Inflammatory macrophage treated with lipopolysaccharide for 4 hours (primary cell): ENCODE results near the gene MAML3.

ENCODE experiments used
- DNase-seq: peaks from one replicate; pipeline ENCODE4 v3.0.0-alpha.2; 2020

Gene MAML3

DNA sequence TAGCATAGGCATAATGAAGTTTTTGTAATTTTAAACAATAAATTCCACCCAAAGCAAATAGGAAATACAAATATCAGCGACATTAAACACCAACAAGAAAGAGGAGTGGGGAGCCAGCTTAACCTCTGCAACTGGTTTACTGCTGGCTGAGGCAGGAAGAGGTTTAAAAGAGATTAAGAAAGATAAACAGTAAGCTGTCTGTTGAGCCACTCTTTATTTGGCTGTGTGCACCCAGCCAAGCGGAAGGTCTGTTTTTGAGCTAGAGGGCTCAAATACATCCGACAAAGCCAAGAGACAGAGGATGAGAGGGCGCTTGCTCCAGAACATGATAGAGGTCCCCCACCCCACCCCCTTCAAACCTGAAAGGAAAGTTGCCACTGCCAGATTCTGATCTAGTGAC lies 297.0 kb downstream of the MAML3 start:
- no peak for DNase-seq

DNA sequence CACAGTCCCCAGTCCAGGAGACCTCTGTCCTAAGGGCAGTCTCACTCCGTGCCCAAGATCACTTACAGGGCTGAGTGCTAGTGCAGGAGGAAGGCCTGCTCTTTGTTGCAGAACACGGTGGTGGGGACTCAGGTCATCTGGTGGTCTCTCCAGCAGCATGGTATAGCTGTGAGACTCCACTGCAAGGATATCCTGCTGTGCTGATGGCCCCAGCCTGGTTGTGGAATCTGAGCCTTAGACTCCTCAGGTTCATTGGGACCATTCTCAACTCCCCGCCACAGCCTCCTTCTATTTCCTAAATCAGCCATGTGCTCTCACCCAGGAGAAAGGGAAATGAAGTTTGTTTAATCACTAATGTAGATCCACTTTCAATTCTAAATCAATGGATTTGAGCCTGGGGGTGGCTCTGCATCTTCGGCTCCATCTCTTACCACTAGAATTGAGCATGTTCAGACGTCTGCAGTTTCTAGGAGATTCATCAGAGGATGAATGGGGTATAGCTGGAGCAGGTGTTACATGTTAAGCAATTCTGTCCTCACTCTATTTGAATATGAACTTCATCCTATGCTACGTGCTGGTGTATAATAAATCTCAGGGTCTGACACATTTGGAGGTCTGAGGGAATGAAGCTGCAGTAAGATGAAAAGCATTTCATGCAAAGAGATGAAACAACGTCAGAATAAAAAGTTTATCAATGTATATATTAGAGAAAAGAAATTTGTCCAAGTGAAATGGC lies 299.1 kb downstream of the MAML3 start:
- no peak for DNase-seq

DNA sequence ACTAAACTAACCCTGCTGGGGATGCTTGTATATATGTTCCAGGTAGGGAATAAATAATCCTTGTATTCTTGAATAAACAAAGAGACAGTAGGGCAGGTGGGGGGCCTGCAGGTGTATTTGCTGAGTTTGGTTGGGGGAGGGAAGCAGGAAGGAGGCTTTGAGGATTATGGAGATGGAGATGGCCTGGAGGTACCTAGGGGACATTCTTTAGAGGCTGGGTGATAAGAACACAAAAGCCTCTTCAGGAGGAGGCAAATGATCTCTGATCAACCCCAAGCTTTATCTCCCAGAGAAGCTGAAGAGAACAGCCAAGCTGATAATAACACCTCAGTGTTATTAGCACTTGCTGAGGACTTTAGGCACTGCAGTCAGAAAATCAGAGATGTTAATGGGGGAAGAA lies 300.7 kb downstream of the MAML3 start:
- no peak for DNase-seq

DNA sequence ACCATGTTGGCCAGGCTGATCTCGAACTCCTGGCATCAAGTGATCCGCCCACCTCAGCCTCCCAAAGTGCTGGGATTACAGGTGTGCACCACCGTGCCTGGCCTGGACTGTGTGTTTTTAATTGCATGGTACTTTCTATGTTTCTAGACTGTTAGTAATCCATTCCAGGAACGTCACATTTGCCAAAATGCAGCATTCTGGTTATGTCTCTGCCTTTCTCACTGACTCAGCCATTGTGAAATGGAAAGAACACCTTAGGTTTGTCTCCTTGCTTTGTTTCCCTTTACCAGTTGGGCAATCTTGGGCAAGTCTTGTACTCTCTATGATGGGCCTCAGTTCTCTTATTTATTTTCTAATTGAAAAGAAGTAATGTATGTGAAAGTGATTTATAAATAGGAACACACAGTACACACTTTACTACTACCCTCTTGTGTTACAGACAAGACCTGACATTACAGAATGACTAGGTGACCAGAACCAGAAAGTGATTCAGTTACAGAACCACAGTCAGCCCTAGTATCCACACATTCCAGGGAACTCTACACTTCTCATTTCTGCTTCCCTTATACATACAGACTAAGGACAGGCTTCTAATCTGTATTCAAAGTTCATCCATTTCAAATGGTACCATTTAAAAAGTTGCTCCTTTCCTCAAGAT lies 301.2 kb downstream of the MAML3 start:
- DNase-seq = no peak

DNA sequence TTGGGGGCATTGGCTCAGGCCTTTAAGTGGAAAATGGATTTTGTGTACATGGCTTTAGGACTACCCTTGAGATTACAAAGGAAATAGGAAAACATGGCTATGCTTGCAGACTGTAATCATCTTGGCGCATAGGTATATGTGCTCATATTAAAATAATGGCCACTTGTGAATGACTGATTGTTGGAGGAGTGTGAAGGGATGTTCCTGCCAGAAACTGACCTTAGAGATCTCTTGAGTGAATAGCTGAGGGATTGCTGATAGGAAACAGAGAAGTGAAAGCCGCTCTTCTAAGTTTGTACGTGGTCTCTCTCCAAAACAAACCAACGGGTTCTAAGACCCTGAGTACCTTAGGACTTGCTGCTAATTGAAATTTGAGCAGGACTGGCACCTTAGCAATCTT lies 302.3 kb downstream of the MAML3 start:
- no peak for DNase-seq

DNA sequence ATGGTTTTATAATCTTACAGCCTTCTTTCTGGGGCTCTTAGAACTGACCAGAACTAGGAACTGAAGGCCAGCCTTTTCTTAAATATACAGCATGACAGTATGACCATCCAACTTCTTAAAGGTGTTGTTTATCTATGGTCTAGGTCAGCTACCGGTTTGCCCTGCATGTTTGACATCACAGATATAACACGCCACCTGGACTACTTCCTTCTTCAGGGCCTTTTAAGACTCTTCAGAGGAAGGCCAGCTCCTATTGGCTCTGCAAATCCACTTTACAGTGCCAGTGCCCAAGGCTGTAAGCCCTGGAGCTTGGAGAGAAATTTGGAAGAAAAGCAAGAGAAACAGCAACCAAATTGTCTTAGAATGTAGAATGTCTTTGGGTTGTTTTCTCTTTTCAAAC lies 302.9 kb downstream of the MAML3 start:
- no peak for DNase-seq

DNA sequence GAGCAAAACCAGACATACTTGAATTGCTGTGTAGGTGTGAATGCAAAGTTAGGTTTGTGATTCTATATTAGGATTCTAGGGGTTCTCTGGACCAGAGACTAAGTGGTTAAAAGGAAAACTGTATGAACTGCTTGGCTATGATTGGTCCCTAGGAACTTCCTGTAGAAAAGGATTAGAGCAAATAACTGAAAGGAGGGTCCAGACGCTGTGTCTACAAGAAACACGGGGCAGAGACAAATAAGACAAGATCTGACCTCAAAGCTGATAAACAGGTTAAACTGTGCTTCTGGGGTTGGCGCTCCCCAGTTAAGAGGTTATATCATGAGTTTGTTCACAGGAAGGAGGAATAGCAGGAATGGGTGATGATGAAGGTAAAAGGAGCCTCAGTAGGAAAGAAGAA lies 304.8 kb downstream of the MAML3 start:
- DNase-seq = no peak

DNA sequence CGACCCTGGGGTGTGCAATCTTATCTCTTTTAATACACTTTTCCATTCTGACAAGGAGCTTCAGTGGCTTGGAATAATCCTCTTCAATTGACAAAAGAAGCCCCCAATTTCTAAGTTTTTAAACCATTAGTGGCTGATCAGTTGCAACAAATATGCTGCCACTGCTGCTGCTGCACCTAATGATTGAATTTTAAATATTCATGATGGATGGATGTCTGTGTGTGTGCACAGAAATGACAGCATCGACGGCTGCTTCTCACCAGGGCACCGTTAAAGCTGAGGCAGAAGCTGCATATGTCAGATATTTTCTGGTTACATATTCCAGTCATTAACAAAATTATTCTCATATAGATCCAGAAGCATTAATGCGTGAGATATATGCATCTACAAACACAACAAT lies 306.0 kb downstream of the MAML3 start:
- no peak for DNase-seq

DNA sequence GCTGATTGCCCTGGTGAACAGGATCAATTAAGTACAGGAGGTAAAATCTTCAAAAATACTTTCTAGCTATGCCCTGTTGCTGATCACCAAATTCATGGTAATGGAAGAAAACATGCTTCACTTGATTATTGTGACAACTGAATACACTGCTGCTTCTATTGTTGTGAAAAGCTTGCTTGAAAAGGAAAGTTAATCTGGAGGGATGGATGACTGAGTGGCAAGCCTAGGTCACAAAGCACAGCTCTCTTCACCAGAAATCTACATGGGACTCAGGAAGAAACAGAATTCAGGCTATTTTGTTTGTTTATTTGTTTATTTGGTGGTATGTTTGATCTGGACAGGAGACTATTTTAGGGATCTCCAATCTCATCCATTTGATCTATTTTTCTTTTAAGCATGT lies 306.4 kb downstream of the MAML3 start:
- DNase-seq = no peak

DNA sequence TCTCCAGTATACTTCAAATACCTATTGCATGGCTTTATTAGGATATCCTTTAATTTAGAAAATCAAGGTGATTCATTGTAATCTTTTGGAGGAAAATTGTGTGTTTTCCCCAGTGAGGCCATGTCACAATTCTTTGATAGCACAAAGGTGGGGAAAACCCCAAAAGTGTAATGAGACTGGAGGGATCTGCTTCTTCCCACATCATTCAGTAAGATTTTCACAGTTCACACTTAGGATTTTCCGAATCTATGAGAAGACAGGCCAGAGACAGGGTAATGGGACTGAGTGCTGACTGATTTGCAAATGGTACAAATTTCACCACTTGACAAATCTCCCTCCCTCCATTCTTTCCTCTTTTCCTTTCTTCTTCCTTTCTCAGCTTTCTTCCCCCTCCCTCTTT lies 307.2 kb downstream of the MAML3 start:
- DNase-seq = peak; percentile 55

DNA sequence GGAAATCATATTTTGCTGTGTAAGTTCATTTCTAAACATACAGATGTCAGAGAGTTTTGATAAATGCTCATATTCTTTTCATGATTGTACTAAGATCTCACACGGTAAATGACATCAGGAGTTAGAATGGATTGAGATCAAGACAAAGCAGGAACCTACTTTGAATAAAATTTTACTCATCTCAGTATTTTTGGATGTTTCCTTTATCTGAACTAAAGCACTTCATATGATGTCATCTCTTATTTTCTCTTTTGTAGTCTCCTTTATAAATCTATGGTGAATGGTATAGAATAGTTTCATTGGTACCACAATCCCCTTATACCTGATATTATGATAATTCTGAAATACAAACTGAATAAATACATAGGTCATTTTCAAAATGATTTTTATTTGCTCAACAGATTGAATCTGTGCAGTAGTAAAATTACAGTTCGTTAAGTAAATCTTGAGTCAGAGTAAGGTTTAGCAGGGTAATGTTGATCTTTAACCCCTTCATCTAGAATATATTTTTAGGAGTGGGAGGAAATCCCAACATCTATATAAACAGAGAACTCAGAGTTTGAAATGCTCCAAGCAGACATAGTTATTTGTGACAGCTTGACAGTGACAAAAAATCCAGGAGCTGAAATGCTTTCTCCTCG lies 308.4 kb downstream of the MAML3 start:
- peak; percentile 62 for DNase-seq

DNA sequence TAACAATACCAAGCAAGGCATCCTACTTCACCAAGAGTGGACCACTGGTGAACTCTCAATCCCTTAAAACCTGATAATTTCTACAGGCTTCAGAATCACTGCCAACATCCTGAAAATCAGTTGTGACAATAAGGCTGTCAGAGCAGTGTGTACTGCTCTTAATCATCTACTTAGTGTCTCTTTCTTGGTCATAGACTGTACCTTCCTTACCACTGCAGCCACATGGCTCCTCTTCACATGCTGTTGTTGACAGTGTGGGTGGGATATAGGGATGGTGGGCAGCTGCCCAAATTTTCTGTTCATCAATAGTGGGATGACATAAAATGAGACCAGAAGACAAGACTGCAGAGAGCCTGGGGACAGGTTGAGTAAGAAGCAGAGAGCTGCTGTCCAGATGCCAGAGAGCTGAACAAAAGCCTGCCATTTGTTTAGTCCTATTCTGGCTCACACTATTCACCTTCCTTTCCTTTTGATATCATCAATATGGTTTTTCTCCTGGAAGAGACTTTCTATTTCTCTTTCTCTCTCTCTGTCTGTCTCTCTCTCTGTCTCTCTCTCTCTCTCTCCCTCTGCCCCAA lies 309.4 kb downstream of the MAML3 start:
- DNase-seq = no peak

DNA sequence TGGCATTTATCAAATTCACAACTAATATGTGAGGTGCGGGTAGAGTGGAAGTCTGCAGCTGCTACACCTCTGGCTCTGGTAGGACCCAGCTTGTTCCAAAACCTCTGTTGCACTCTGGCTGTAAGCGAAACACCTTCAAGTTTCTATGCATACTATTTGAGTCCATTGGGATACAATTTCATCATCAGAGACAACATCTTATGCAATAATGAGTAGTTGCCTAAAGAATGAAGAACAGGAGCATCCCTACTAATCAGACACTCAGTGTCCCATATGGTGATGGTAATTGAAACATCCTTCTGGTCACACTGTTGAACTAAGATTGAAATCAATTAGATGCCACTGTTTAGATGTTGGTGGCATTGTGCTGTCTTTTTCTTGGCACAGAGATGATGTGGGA lies 309.9 kb downstream of the MAML3 start:
- no peak for DNase-seq

DNA sequence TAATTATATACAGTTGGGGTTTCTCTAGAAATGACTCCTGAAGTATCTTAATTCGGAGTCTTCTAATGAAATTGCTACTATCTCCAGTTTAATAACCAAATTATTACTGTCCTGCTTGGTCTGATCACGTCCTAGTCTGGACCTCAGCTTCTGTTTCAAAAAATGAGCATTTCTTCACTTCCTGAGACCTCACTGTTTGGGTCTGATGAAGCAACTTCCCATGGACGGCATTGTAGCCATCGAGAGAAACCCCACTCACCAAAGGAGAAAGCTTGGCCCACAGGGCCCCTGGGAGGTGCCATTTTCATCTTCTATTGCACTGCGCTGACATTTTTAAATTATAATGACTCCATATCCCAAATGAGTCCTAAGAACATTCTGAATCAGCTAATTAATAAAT lies 310.3 kb downstream of the MAML3 start:
- peak; percentile 73 for DNase-seq

DNA sequence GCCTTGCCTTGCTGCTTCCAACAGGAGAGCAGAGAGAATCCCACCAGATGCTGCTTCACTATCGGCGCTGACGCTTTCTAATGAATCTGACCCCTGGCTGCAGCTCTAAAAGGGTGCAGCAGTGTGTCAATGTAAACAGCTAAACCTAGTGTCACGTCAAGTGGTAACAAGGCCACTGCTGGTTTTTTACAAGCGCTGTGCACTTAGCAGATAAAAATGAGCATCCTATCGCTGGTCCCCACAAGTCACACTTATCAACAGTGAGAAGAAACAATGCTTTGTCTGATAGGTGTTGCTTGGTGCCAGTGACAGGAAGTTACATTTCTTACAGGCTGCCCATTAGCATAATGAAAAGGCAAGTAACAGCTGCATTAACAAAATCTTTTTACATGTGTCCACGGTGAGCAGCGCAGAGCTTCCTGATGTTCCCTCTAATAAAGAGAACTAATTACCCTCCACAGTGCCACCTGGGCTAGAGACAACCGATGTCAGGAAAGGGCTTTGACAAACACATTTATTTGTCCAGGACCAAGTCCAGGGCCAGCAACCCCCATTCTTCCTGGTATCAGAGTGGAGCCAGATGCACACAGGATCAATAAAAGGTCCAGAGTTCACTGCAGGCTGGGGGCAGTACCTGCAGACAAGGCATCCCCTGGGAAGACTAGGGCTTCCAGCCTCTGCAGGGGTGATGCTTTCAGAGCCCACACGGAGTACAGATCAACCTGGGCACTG lies 312.4 kb downstream of the MAML3 start:
- DNase-seq = no peak

DNA sequence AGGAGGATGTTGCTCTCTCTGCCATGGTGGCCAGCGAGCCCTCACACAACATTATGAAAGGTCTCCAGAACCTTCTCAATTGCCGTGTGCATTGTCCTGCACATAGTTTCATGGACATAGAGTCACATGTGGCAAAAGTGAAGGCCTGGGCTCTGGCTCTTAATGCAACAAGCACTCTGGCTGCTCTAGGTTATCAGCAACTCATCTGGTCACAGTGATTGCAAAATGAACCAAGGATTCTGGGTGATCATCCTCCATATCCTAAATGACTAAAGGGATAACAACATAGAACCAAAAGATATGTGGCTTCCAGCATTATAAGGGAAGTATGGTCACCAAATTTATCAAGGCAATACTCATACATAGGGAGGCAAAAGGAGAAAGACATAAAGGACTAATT lies 313.2 kb downstream of the MAML3 start:
- no peak for DNase-seq

DNA sequence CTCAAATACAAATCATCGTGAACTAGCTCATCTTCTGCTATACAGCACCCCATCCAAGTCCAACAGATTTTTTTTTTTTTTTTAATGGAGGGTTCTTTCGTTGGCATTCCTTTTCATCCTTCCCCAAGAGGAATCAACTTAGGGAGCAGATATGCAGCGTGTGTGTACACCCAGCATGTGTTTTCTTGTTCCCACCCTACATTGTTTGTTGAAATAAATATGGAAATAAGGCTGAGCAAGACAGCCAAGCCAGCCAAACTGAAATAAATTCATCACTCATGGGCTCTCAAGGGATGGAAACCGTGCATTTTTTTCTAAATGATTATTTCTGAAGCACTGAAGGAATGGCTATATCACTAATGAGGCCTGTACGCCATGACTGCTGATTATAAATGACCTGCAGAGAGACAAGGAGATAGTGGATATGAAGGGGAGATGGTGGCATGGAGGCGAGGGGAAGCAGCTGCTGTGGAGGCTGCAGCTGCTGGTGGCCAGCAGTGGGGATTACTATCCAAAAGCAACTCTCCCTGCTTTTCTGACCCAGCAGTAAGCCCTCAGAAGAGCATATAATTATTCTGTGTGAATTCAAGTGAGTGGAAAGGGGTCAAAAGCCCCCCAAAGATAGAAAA lies 314.5 kb downstream of the MAML3 start:
- no peak for DNase-seq

DNA sequence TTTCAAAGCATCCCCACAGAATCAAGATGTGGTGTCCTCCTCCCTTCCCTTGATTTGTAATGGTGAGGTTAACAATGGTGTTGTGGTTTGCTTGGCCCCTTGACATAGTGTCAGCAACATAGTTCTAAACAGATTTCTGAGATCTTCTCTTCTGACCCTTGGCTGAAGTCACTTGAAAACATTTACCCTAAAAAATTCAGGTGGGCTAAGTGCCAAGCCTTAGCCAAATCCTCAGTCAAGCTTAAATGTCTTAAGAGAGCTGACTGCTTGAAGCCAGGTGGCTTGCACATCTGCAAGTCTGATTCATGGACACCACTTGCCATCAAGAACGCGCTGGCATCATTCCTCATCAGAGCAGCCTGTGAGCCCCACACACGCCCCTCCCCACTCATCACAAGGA lies 315.2 kb downstream of the MAML3 start:
- DNase-seq = no peak

DNA sequence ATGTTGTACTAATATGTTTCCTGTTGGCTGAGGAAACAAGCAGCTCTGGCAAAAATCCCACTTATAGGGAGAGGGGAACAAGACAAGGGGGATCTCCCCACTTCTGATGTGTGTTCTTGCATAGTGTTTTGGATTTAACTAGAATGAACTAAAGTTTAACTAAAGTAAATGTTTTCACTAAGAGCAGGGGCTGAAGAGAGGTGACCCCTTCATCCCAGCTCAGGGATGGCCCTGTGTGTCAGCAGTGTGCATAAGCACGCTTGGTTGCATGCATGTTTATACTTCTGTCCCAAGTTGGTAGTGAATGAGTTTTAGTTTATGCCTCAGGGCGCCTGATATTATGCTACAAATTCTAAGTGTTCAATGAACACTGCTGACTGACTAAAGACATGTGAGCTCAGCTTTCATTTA lies 319.0 kb downstream of the MAML3 start:
- DNase-seq = no peak

DNA sequence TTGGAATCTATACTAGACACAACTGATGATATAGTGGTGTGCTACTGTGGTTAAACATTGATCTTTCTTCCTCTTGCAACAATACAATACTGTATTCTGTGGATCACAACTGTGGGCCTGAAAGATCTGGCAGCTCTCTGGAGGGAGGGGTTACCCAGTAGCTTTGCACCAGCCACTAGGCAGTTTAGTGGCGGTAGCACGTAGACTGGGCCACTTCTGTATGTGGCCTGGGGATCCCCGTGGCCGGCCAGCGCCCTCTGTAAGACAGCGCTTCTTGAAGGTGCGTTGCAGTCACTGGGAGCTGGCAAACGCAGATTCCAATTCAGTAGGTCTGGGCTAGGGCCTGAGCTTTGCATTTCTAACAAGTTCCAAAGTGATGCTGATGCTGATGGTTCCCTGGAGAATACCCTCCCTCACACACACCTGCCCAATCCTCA lies 319.7 kb downstream of the MAML3 start:
- no peak for DNase-seq

DNA sequence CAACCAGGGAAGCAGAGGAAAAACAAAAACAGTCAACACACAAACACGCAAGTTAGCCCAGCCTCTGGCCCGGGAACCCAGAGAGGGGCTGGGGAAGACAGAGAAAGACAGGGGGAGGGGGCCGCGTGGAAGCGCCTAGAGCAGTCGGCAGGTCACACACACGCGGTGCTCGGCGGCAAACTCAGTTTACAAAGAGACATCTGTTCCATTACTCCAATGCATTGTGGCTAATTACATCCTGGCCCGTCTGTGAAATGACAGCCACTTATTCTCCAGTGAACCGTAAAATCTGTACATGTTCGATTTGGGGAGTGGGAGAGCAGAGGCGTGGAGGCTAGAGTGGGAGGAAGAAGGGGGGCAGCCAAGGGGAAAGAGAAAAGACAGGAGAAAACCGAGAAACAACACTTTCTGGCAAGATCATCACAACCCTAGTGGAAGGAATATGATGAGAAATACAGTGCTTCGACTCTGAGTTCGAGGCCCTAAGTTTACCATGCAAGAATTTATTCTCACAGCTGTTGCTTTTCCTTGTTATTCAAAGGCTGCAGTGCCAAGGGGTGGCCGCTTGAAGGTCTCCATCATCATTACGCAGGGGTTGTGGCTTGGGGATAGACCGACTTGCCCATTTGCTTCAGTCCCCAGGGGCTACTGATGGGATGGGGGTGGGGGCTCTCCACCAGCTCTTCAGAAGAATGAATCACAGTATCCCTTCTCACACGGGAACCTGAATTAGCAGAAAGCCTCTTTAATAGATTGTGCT lies 320.7 kb downstream of the MAML3 start:
- no peak for DNase-seq
